ENCODE measurements around the gene RASGRF1. TPM values are rescaled to one million over a fixed set of nuclear protein-coding genes. Genes with fewer than 3 reads are reported as not detected.

Gene RASGRF1
- total RNA-seq, 4 donors from 2014 or later, result 0.14 to 0.75 (median 0.64) TPM; not detected in 1

GRCh38 chr15:78943692-78944091, 146.9 kb downstream of the RASGRF1 start:
- H3K27ac ChIP-seq, result peak overlapping the region; percentile 64 to 76 (median 68)

GRCh38 chr15:78942741-78943140, 147.8 kb downstream of the RASGRF1 start:
- H3K36me3 ChIP-seq, result no peaks in the 10 kb centered on the region
- WGBS, 2 donors (ENCODE audit: low coverage in 1 of 2), result 75 to 80% methylated on average over 4 of the region's 4 CpGs
- no peak for DNase-seq
- H3K4me3 ChIP-seq, result peak overlapping the region in 1 of 4 donors; percentile 61
- in situ Hi-C loops (cut with MboI; ENCODE audit: low pct_ligation_motif_present in 1 of 4, low pct_unique_long_range_greater_than_20kb in 1 of 4, low sequenced_read_pairs in 3 of 4) (no loop called here), intact Hi-C loops (cut with DNase I; ENCODE audit: low total_unique reads) (no loop called here)
- H3K4me1 ChIP-seq, result peaks cover 0 to 20% (median 14%) of the 10 kb centered on the region in 4 donors
- H3K9me3 ChIP-seq, result no peaks in the 10 kb centered on the region
- TF ChIP-seq EP300 (IDR thresholded peaks at IDR 0.05; ENCODE audit: low read depth) (no peak), POLR2AphosphoS5 (IDR thresholded peaks at IDR 0.05) (no peak), POLR2A (IDR thresholded peaks at IDR 0.05) (no peak), CTCF (IDR thresholded peaks at IDR 0.05) (no peak)
- H3K27me3 ChIP-seq, result no peaks in the 10 kb centered on the region
- H3K27ac ChIP-seq, result no peak overlapping the region

More at GRCh38 chr15:78943692-78944091, 146.9 kb downstream of the RASGRF1 start:
- in situ Hi-C loops (cut with MboI; ENCODE audit: low pct_ligation_motif_present in 1 of 4, low pct_unique_long_range_greater_than_20kb in 1 of 4, low sequenced_read_pairs in 3 of 4), result no loop called here
- no peaks in the 10 kb centered on the region for H3K27me3 ChIP-seq
- TF ChIP-seq POLR2AphosphoS5 (IDR thresholded peaks at IDR 0.05), result no peak
- TF ChIP-seq POLR2A (IDR thresholded peaks at IDR 0.05), result no peak
- TF ChIP-seq CTCF (IDR thresholded peaks at IDR 0.05), result no peak
- no peak for TF ChIP-seq EP300 (IDR thresholded peaks at IDR 0.05; ENCODE audit: low read depth)
- DNase-seq, result no peak
- WGBS, 2 donors (ENCODE audit: low coverage in 1 of 2), result 72% methylated on average over 7 of the region's 7 CpGs; no CpG with 5 or more reads in 1 of the 2 donors
- H3K4me3 ChIP-seq, result peak overlapping the region in 2 of 4 donors; percentile 57 to 61
- intact Hi-C loops (cut with DNase I; ENCODE audit: low total_unique reads), result no loop called here
- no peaks in the 10 kb centered on the region for H3K9me3 ChIP-seq
- H3K4me1 ChIP-seq, result peaks cover 0 to 20% (median 14%) of the 10 kb centered on the region in 4 donors
- no peaks in the 10 kb centered on the region for H3K36me3 ChIP-seq

GRCh38 chr15:78938658-78939488, 151.7 kb downstream of the RASGRF1 start:
- in situ Hi-C loops (cut with MboI; ENCODE audit: low pct_ligation_motif_present in 1 of 4, low pct_unique_long_range_greater_than_20kb in 1 of 4, low sequenced_read_pairs in 3 of 4), result no loop called here
- H3K4me3 ChIP-seq, result no peak overlapping the region
- peaks cover 0 to 8% (median 4%) of the 10 kb centered on the region in 4 donors for H3K4me1 ChIP-seq
- peak overlapping the region; percentile 52 to 65 (median 59) for H3K27ac ChIP-seq
- H3K9me3 ChIP-seq, result no peaks in the 10 kb centered on the region
- 67 to 78% methylated on average over 6 of the region's 6 CpGs for WGBS, 2 donors (ENCODE audit: low coverage in 1 of 2)
- TF ChIP-seq EP300 (IDR thresholded peaks at IDR 0.05; ENCODE audit: low read depth) (no peak), POLR2A (IDR thresholded peaks at IDR 0.05) (no peak), POLR2AphosphoS5 (IDR thresholded peaks at IDR 0.05) (no peak), CTCF (IDR thresholded peaks at IDR 0.05) (no peak)
- H3K27me3 ChIP-seq, result no peaks in the 10 kb centered on the region
- DNase-seq, result no peak
- intact Hi-C loops (cut with DNase I; ENCODE audit: low total_unique reads), result no loop called here
- no peaks in the 10 kb centered on the region for H3K36me3 ChIP-seq

GRCh38 chr15:78937132-78937739, 153.3 kb downstream of the RASGRF1 start:
- TF ChIP-seq CTCF (IDR thresholded peaks at IDR 0.05), result no peak
- no peak for TF ChIP-seq POLR2A (IDR thresholded peaks at IDR 0.05)
- TF ChIP-seq POLR2AphosphoS5 (IDR thresholded peaks at IDR 0.05), result no peak
- TF ChIP-seq EP300 (IDR thresholded peaks at IDR 0.05; ENCODE audit: low read depth), result no peak
- in situ Hi-C loops (cut with MboI; ENCODE audit: low pct_ligation_motif_present in 1 of 4, low pct_unique_long_range_greater_than_20kb in 1 of 4, low sequenced_read_pairs in 3 of 4), result no loop called here
- Histone ChIP-seq H3K36me3 (no peaks in the 10 kb centered on the region), H3K9me3 (no peaks in the 10 kb centered on the region), H3K4me1 (peaks cover 0 to 7% (median 0%) of the 10 kb centered on the region in 4 donors), H3K4me3 (no peak overlapping the region), H3K27ac (peak overlapping the region in 2 of 4 donors; percentile 37 to 43), H3K27me3 (no peaks in the 10 kb centered on the region)
- DNase-seq, result no peak
- intact Hi-C loops (cut with DNase I; ENCODE audit: low total_unique reads), result no loop called here
- 47 to 67% methylated on average over 3 to 14 of the region's 14 CpGs for WGBS, 2 donors (ENCODE audit: low coverage in 1 of 2)
